HFF-Myc (cell line): ENCODE data around the gene DNAH17.

Source experiments
- DNase-seq: peaks from one replicate; pipeline ENCODE4 v3.0.0-alpha.2; 2011; ENCODE audit warnings: low read depth; ENCODE audit errors: extremely low read depth
- H3K4me3 ChIP-seq: replicated peaks from 2 replicates; pipeline ENCODE4 v1.5.1; 2011; ENCODE audit warnings: low read depth, mild to moderate bottlenecking, control low read depth, low read length
- CTCF ChIP-seq: IDR thresholded peaks from 2 replicates; pipeline ENCODE4 v1.5.1; 2012; ENCODE audit warnings: mild to moderate bottlenecking, low read depth, low read length, control low read depth; ENCODE audit errors: missing control alignments

DNAH17 gene

GRCh38 chr17:78589031-78589675 lies 12.0 kb upstream of the DNAH17 start:
- DNase-seq = no peak
- H3K4me3 ChIP-seq = no peak overlapping the region
- TF ChIP-seq CTCF = no peak

- no peak overlapping the region for H3K4me3 ChIP-seq
- TF ChIP-seq CTCF = no peak
- DNase-seq = no peak
Observed at GRCh38 chr17:78588258-78589030, 11.2 kb upstream of the DNAH17 start.

- no peak for TF ChIP-seq CTCF
- DNase-seq = no peak
- H3K4me3 ChIP-seq = no peak overlapping the region
Observed at GRCh38 chr17:78585006-78585630, 7.9 kb upstream of the DNAH17 start.

GRCh38 chr17:78583091-78583490 lies 5.9 kb upstream of the DNAH17 start:
- DNase-seq = no peak
- no peak overlapping the region for H3K4me3 ChIP-seq
- TF ChIP-seq CTCF = no peak

GRCh38 chr17:78581304-78581703 lies 4.1 kb upstream of the DNAH17 start:
- no peak overlapping the region for H3K4me3 ChIP-seq
- no peak for DNase-seq
- TF ChIP-seq CTCF = no peak

- H3K4me3 ChIP-seq = no peak overlapping the region
- DNase-seq = no peak
- no peak for TF ChIP-seq CTCF
Observed at GRCh38 chr17:78580277-78580804, 3.1 kb upstream of the DNAH17 start.
